ENCODE measurements around the gene AOPEP.

- TF ChIP-seq POLR2AphosphoS5 (IDR thresholded peaks at IDR 0.05; ENCODE audit: low read depth, low read length) (no peak), CTCF (IDR thresholded peaks at IDR 0.05) (no peak)
These were observed 182.2 kb downstream of the AOPEP start for GRCh38 chr9:94908583-94909249.

All from Panc1 (cell line).